Small intestine (tissue), 7 donors: ENCODE results near the gene TFAP2B. TPM values are rescaled to one million over a fixed set of nuclear protein-coding genes. Genes with fewer than 3 reads are reported as not detected.

Experiments
- DNase-seq, 2 donors: peaks; one replicate each; pipeline versions ENCODE4 v3.0.0 to v3.0.0-alpha.2; 2013
- FAIRE-seq: peaks from 2 replicates; lab custom pipeline; 2012; peaks lifted over from hg19 to GRCh38; lab: Jason Lieb, UNC
- H3K27ac ChIP-seq, 3 donors: one replicate each; pipeline ENCODE4 v1.5.1; 2013; ENCODE audit warnings: low read length in 2 of 3, mild to moderate bottlenecking in 2 of 3, control low read depth in 1 of 3, inconsistent platforms in 1 of 3, low read depth in 1 of 3, moderate library complexity in 1 of 3
- H3K27me3 ChIP-seq, 3 donors: one replicate each; pipeline ENCODE4 v1.6.1; 2013; ENCODE audit warnings: low read length in 3 of 3, inconsistent platforms in 1 of 3; ENCODE audit not compliant: control insufficient read depth in 3 of 3, insufficient read depth in 3 of 3
- H3K36me3 ChIP-seq, 3 donors: one replicate each; pipeline ENCODE4 v1.6.1; 2013; ENCODE audit warnings: low read length in 3 of 3, inconsistent platforms in 1 of 3, low read depth in 1 of 3, mild to moderate bottlenecking in 1 of 3, moderate library complexity in 1 of 3; ENCODE audit not compliant: control insufficient read depth in 3 of 3, insufficient read depth in 2 of 3
- H3K4me1 ChIP-seq, 3 donors: one replicate each; pipeline ENCODE4 v1.6.1; 2013; ENCODE audit warnings: low read length in 2 of 3, inconsistent platforms in 1 of 3, low read depth in 1 of 3, mild to moderate bottlenecking in 1 of 3, moderate library complexity in 1 of 3; ENCODE audit not compliant: control insufficient read depth in 3 of 3, insufficient read depth in 2 of 3
- H3K4me3 ChIP-seq, 3 donors: one replicate each; pipeline ENCODE4 v1.5.1; 2013; ENCODE audit warnings: low read length in 3 of 3, control low read depth in 1 of 3, inconsistent platforms in 1 of 3, low read depth in 1 of 3, mild to moderate bottlenecking in 1 of 3, moderate library complexity in 1 of 3
- H3K9me3 ChIP-seq, 2 donors: one replicate each; pipeline ENCODE4 v1.6.1; 2013; ENCODE audit warnings: low read depth in 1 of 2, low read length in 1 of 2; ENCODE audit not compliant: control insufficient read depth in 2 of 2, insufficient read depth in 1 of 2
- WGBS, 3 donors: extraction: QIAGEN DNeasy Blood & Tissue Kit; methylation state at CpG; one replicate each; pipeline ENCODE4 v1.1.7; 2013; 5-methylcytosine and 5-hydroxymethylcytosine counted together
- polyA plus RNA-seq, 4 donors: library from polyadenylated mRNA; stranded (reverse) in 3 of 4; unstranded in 1 of 4; fragments of 200-250 nt in 3 of 4; fragments of 120-200 nt in 1 of 4; gene quantifications; one replicate each; pipeline versions ENCODE4 v1.2.1 to v1.2.3, GENCODE V29; 2013
- donor health status: healthy with polysubstance abuse.
- donor health status: control.
- donor health status: control.
- donor health status: Bipolar disorder and iron deficiency.
- donor health status: healthy.

TFAP2B gene
- polyA plus RNA-seq, 4 donors, result not detected

DNA sequence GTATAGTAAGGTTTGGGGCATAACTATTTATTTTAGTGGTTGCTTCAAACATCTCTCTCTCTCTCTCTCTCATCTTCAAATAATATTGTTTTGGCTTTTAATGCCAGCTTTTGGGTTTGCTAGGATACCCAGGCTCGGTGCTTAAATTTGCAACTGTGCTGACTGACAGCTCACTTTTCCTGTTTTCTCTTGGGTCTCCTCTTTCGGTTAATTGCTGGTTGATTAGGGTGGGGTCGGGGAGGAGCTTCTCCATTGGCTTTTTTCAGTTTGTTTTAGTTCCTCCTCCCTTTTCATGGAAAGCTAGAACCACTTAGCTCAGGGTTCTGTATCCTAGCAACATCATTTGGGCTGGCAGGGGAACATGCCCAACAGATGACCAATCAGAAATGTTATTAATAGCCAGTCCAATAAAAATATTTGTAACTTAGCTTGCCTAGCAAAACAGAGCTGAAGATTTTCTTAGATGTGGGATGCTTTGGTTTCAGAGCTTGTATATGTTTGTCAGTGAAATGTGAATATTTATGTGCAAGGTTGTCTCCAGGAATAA is 11.3 kb downstream of the TFAP2B start:
- Histone ChIP-seq H3K9me3 (no peaks in the 10 kb centered on the region), H3K36me3 (no peaks in the 10 kb centered on the region), H3K27me3 (peaks cover 5 to 73% (median 26%) of the 10 kb centered on the region in 3 donors), H3K27ac (no peak overlapping the region), H3K4me1 (no peaks in the 10 kb centered on the region), H3K4me3 (no peak overlapping the region)
- FAIRE-seq (no peak), DNase-seq (no peak)
- 0 to 3% (median 0%) methylated on average over 3 of the region's 3 CpGs for WGBS, 3 donors

DNA sequence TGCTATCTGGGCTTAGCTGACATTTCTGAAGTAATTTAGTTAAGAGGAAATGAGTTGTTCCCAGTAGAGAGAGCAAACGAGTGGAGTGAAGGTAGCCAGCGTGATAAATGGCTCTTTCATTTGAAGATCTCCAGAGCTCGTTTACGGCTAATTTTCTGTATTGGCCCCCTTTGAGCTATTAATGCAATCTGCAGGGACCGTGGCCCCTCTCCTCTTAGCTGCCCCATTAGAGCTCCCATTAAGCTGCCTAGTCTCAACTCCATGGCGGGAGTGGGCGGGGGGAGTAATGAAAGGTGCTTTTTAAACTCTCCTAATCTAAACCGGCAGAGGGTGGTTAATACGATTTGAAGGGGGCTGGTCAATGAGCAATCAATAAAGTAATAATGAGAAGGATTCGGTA is 12.5 kb downstream of the TFAP2B start:
- Histone ChIP-seq H3K36me3 (no peaks in the 10 kb centered on the region), H3K27ac (no peak overlapping the region), H3K27me3 (peaks cover 2 to 74% (median 28%) of the 10 kb centered on the region in 3 donors), H3K4me3 (no peak overlapping the region), H3K9me3 (no peaks in the 10 kb centered on the region), H3K4me1 (no peaks in the 10 kb centered on the region)
- 7 to 10% (median 9%) methylated on average over 10 of the region's 10 CpGs for WGBS, 3 donors
- no peak for FAIRE-seq
- DNase-seq, result no peak

DNA sequence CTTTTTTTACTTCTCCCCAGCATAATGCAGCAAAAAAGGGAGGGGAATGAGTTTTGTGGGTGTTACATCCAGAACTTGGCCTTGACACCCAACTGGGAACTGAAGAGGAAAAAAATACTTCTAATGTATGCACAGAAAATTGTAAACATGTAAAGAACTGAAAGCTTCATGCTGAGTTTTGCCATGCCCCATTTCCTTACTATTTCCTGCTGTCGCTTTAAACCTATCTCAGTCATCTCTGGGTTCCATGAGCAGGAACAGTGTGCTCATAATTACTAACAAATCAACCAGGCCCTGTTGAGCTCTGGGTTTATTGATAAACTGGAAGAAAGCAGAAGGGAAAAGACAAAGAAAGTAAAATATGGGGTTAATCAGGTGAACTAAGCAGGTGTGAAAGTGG is 14.2 kb downstream of the TFAP2B start:
- FAIRE-seq (no peak), DNase-seq (no peak)
- Histone ChIP-seq H3K27ac (no peak overlapping the region), H3K9me3 (no peaks in the 10 kb centered on the region), H3K36me3 (no peaks in the 10 kb centered on the region), H3K4me1 (no peaks in the 10 kb centered on the region), H3K27me3 (peaks cover 2 to 75% (median 22%) of the 10 kb centered on the region in 3 donors), H3K4me3 (no peak overlapping the region)
- 62 to 90% (median 70%) methylated on average over 1 of the region's 1 CpG for WGBS, 3 donors

DNA sequence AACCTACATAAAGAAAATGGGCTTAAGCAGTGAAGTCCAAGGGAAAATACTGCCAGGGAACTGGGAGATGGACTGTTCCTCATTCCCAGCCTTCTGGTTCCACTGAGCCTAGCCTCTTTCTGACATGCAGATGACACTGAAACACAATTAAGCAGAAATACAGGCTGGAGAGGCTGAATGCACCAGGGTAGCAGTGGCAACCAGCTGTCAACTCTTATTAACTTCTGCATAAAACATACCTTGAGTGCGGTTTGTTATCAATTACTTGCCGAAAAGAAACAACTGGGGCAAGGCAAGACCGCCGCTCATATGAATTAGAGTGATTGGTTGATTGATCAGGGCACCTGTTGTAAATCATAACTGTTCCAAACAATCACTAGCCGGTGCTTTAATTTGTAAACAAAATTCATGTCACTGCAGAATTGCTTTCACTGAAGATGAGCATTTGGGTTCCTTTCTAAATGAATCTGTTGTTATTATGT is 16.3 kb downstream of the TFAP2B start:
- Histone ChIP-seq H3K27me3 (peaks cover 2 to 77% (median 32%) of the 10 kb centered on the region in 3 donors), H3K4me1 (no peaks in the 10 kb centered on the region), H3K36me3 (no peaks in the 10 kb centered on the region), H3K9me3 (no peaks in the 10 kb centered on the region), H3K4me3 (no peak overlapping the region), H3K27ac (no peak overlapping the region)
- FAIRE-seq (no peak), DNase-seq (no peak)
- 60 to 79% (median 67%) methylated on average over 5 of the region's 5 CpGs for WGBS, 3 donors

DNA sequence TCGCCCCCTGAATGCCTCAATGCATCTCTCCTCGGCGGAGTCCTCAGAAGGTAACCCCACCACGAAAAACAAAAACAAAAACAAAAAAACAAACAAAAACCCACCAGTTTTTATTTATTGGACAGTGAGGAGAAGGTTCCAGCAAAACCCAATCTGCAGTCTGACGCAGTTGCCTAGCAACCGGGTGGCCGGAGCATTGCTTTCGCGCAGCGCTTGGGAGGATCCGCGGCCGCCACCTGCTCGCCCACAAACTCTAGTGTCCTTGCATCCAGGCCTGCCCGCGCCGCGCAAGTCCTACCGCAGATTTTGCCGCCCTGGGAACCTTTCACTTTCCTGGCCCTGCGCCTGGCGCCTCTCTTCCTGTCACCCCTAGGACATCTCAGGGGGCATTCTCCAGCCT is 17.6 kb downstream of the TFAP2B start:
- H3K27me3 ChIP-seq, result peaks cover 6 to 79% (median 43%) of the 10 kb centered on the region in 3 donors

DNA sequence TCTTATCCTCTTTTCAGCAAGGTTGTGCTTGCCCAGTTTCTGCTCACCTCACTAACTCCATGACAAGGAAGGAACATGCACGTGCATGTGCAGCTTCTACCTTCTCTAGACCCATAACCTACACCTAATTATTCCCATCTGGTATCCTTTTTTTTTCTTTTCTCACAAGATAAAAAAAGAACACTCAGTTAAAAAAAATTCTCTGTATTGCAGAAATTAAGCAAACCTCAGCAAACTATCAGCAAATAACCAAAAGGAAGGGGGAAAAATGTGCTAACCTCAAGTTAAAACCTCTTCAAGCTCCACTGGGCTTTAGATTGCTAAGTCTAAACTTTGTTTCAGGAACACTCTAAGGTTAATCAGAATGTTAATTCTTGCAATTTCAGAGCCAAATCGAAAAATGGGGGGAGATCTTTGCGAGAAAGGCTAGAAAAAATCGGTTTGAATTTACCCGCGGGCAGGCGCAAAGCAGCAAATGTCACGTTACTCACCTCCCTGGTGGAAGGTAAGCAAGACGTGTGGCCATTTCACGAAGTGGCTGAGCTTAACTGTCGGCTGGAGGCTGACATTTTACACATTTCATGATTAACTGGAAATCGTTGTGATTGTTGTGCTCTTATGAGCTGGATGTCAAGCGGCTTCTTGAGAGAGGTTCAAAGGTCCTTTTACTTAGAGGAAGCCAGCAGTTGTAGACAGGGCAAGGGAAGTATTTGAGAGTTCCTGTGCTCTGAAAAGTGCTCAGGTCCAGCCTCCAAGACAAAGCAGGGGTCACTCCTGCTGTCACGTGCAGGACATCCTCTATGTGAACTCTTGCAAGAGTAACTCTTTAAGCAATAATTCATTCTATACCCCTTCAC is 19.1 kb downstream of the TFAP2B start:
- no peaks in the 10 kb centered on the region for H3K4me1 ChIP-seq
- H3K27me3 ChIP-seq, result peaks cover 13 to 88% (median 56%) of the 10 kb centered on the region in 3 donors
- WGBS, 3 donors, result 6 to 7% (median 7%) methylated on average over 14 of the region's 14 CpGs
- H3K27ac ChIP-seq, result no peak overlapping the region
- no peak for FAIRE-seq
- DNase-seq, result peak in 1 of 2 donors; percentile 5
- no peaks in the 10 kb centered on the region for H3K36me3 ChIP-seq
- H3K9me3 ChIP-seq, result peaks cover 0 to 2% of the 10 kb centered on the region in 2 donors
- no peak overlapping the region for H3K4me3 ChIP-seq

More for the DNA sequence above, 17.6 kb downstream of the TFAP2B start:
- 6 to 19% (median 13%) methylated on average over 22 of the region's 22 CpGs for whole genome bisulfite sequencing, 3 donors
- Histone ChIP-seq H3K36me3 (no peaks in the 10 kb centered on the region), H3K27ac (no peak overlapping the region), H3K9me3 (no peaks in the 10 kb centered on the region), H3K4me3 (no peak overlapping the region), H3K4me1 (no peaks in the 10 kb centered on the region)
- DNase-seq (no peak), FAIRE-seq (no peak)

DNA sequence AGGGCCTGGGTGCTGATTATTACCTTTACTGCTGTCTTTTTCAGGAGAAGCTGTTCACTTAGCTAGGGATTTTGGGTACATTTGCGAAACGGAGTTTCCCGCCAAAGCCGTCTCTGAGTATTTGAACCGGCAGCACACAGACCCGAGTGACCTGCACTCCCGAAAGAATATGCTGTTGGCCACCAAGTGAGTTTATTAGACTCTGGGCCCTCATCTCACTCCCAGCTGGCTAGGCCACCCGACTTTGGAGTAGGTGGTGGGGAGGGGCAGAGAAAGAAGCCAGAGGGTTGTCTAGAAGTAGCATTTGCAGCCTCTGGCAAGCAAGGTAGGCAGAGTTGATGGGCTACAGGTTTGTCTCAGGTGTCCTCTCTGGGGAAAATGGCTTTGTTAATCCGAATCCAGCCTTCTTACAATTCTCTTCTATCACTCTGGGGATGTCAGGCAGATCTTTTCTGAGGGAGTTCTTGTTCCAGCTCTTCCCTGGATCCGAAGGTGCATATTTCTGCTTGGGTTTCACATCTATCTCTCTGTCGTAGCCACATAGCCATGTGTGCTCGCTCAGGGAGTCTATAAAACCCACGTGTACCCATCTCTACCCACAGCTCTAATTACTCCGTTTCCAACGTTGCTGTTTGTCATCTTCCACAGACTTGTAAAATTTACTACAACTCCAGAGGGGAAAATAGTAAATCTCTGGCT is 21.6 kb downstream of the TFAP2B start:
- WGBS, 3 donors, result 10 to 22% (median 22%) methylated on average over 15 of the region's 15 CpGs
- no peak overlapping the region for H3K27ac ChIP-seq
- H3K36me3 ChIP-seq, result no peaks in the 10 kb centered on the region
- no peak for FAIRE-seq
- DNase-seq, result no peak
- H3K4me1 ChIP-seq, result no peaks in the 10 kb centered on the region
- H3K27me3 ChIP-seq, result peaks cover 13 to 95% (median 63%) of the 10 kb centered on the region in 3 donors
- no peak overlapping the region for H3K4me3 ChIP-seq
- H3K9me3 ChIP-seq, result peaks cover 0 to 5% of the 10 kb centered on the region in 2 donors

DNA sequence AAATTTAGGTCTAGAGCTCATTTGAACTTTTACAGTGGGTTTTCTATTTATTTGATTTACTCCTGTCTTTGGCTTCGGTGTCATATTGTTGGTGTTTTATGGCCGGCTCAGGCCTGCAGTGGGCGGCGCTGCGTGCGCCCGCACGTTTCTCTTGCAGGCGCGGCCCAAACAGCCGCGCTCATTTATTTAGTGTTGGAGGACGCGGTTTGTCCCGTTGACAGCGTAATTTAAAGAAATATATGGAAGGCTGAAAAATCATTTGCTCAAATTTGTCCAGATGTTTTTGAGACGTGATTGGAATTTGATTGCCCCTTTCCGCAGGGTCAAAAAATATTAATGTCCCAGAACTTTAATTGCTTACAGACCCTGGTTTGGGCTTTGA is 22.1 kb downstream of the TFAP2B start:
- Histone ChIP-seq H3K36me3 (no peaks in the 10 kb centered on the region), H3K4me1 (no peaks in the 10 kb centered on the region), H3K9me3 (peaks cover 0 to 5% of the 10 kb centered on the region in 2 donors), H3K27me3 (peaks cover 13 to 95% (median 61%) of the 10 kb centered on the region in 3 donors), H3K27ac (no peak overlapping the region), H3K4me3 (no peak overlapping the region)
- DNase-seq (no peak), FAIRE-seq (no peak)
- WGBS, 3 donors, result 7 to 18% (median 14%) methylated on average over 18 of the region's 18 CpGs
